H1 (cell line): Measurements from ENCODE around the gene CD4. TPM values are rescaled to one million over a fixed set of nuclear protein-coding genes. Genes with fewer than 3 reads are reported as not detected.

Experiments used
- CTCF ChIA-PET: fragments of 300-600 bp; sonication (Branson Sonifier 250); formaldehyde crosslinking; loops from one replicate; lab custom pipeline; 2021; ENCODE audit not compliant: partially characterized antibody; lab: Charles Lee
- POLR2A ChIA-PET: fragments of 300-600 bp; sonication (Branson Sonifier 250); formaldehyde crosslinking; loops from one replicate; lab custom pipeline; 2021; ENCODE audit warnings: inconsistent platforms; ENCODE audit not compliant: partially characterized antibody; lab: Charles Lee
- DNase-seq, 2 experiments: peaks; one replicate each; pipeline versions ENCODE4 v3.0.0 to v3.0.0-alpha.2; 2010 to 2022; ENCODE audit warnings: low spot score in 2 of 2, low read depth in 1 of 2, mixed read lengths in 1 of 2
- FAIRE-seq: peaks from 2 replicates; lab custom pipeline; 2011; peaks lifted over from hg19 to GRCh38; lab: Jason Lieb, UNC
- H2AFZ ChIP-seq: 2 replicates; pipeline ENCODE4 v1.8.1; 2012; ENCODE audit warnings: low read length, inconsistent platforms
- H2AK5ac ChIP-seq: 2 replicates; pipeline ENCODE4 v1.6.1; 2013; ENCODE audit warnings: low read depth, low read length
- H2BK120ac ChIP-seq: replicated peaks from 2 replicates; pipeline ENCODE3; 2013; ENCODE audit warnings: low read depth, low read length, inconsistent platforms
- H2BK12ac ChIP-seq: 2 replicates; pipeline ENCODE4 v1.6.1; 2013; ENCODE audit warnings: low read depth, low read length
- H2BK15ac ChIP-seq: 2 replicates; pipeline ENCODE4 v1.6.1; 2013; ENCODE audit warnings: low read length
- H2BK20ac ChIP-seq: 2 replicates; pipeline ENCODE4 v1.6.1; 2013; ENCODE audit warnings: low read length
- H2BK5ac ChIP-seq: 2 replicates; pipeline ENCODE4 v1.6.1; 2013; ENCODE audit warnings: low read depth, low read length
- H3K14ac ChIP-seq: 2 replicates; pipeline ENCODE4 v1.6.1; 2013; ENCODE audit warnings: inconsistent platforms; ENCODE audit not compliant: insufficient read length
- H3K18ac ChIP-seq: 2 replicates; pipeline ENCODE4 v1.6.1; 2013; ENCODE audit warnings: low read length; ENCODE audit errors: extremely low read depth
- H3K23ac ChIP-seq: 2 replicates; pipeline ENCODE4 v1.6.1; 2013; ENCODE audit warnings: inconsistent platforms; ENCODE audit not compliant: insufficient read length
- H3K23me2 ChIP-seq: 2 replicates; pipeline ENCODE4 v1.6.1; 2013; ENCODE audit warnings: low read depth, low read length
- H3K27ac ChIP-seq: 2 replicates; pipeline ENCODE4 v1.6.1; 2011; ENCODE audit warnings: low read depth, low read length, inconsistent platforms
- H3K27me3 ChIP-seq, 4 experiments: replicated peaks in 1 of 4; 1 replicate in 1 of 4; 2 replicates in 3 of 4; pipeline versions ENCODE4 v1.6.1 to v1.8.1; 2011 to 2013; ENCODE audit warnings: low read length in 3 of 4, mild to moderate bottlenecking in 3 of 4, inconsistent platforms in 2 of 4, mixed read lengths in 2 of 4, moderate library complexity in 1 of 4; ENCODE audit not compliant: control insufficient read depth in 3 of 4, insufficient read depth in 3 of 4; ENCODE audit errors: extremely low read depth in 1 of 4
- H3K36me3 ChIP-seq, 4 experiments: 2 replicates each; pipeline versions ENCODE4 v1.6.1 to v1.8.1; 2011 to 2013; ENCODE audit warnings: mild to moderate bottlenecking in 4 of 4, low read length in 3 of 4, moderate library complexity in 2 of 4, control low read depth in 1 of 4, inconsistent platforms in 1 of 4; ENCODE audit not compliant: insufficient read depth in 4 of 4, control insufficient read depth in 2 of 4
- H3K4ac ChIP-seq: replicated peaks from 2 replicates; pipeline ENCODE3; 2013; ENCODE audit warnings: low read length, low read depth, mixed read lengths, inconsistent platforms; ENCODE audit not compliant: insufficient read length
- H3K4me1 ChIP-seq, 4 experiments: replicated peaks in 1 of 4; 1 replicate in 1 of 4; 2 replicates in 3 of 4; pipeline versions ENCODE4 v1.6.1 to v1.8.1; 2011 to 2013; ENCODE audit warnings: low read length in 3 of 4, inconsistent platforms in 2 of 4, mixed read lengths in 1 of 4; ENCODE audit not compliant: insufficient read depth in 4 of 4, control insufficient read depth in 3 of 4
- H3K4me2 ChIP-seq, 2 experiments: 2 replicates each; pipeline versions ENCODE4 v1.6.1 to v1.8.1; 2011 to 2013; ENCODE audit warnings: low read depth in 2 of 2, low read length in 2 of 2, control low read depth in 1 of 2, inconsistent platforms in 1 of 2, mild to moderate bottlenecking in 1 of 2; ENCODE audit not compliant: insufficient read depth in 1 of 2
- H3K4me3 ChIP-seq, 4 experiments: fragments of 200-600, 300-600 bp in 1 of 4; sonication (generic), shearing (Covaris generic), sonication (Bioruptor Twin) in 1 of 4; 2 replicates each; pipeline versions ENCODE4 v1.5.1 to v1.8.1; 2011 to 2016; ENCODE audit warnings: low read length in 4 of 4, low read depth in 3 of 4, control low read depth in 2 of 4, inconsistent platforms in 2 of 4, mild to moderate bottlenecking in 2 of 4, mixed read lengths in 1 of 4, moderate library complexity in 1 of 4; ENCODE audit not compliant: insufficient read depth in 2 of 4; ENCODE audit errors: extremely low read depth in 1 of 4
- H3K56ac ChIP-seq: replicated peaks from 2 replicates; pipeline ENCODE3; 2013; ENCODE audit warnings: low read depth, mild to moderate bottlenecking, mixed read lengths, low read length, inconsistent platforms; ENCODE audit not compliant: insufficient read length
- H3K79me1 ChIP-seq: 2 replicates; pipeline ENCODE4 v1.6.1; 2013; ENCODE audit warnings: low read depth, low read length, control low read depth
- H3K79me2 ChIP-seq, 2 experiments: 2 replicates each; pipeline versions ENCODE4 v1.6.1 to v1.8.1; 2012 to 2013; ENCODE audit warnings: low read length in 2 of 2, mild to moderate bottlenecking in 2 of 2, inconsistent platforms in 1 of 2; ENCODE audit not compliant: insufficient read depth in 2 of 2, control insufficient read depth in 1 of 2
- H3K9ac ChIP-seq, 4 experiments: replicated peaks in 1 of 4; 1 replicate in 1 of 4; 2 replicates in 3 of 4; pipeline versions ENCODE4 v1.6.1 to v1.8.1; 2011 to 2013; ENCODE audit warnings: low read depth in 3 of 4, low read length in 3 of 4, control low read depth in 2 of 4, mild to moderate bottlenecking in 2 of 4, moderate library complexity in 2 of 4, inconsistent platforms in 1 of 4; ENCODE audit errors: extremely low read depth in 1 of 4
- H3K9me3 ChIP-seq, 2 experiments: 2 replicates each; pipeline versions ENCODE4 v1.6.1 to v1.8.1; 2012 to 2013; ENCODE audit warnings: mild to moderate bottlenecking in 2 of 2, moderate library complexity in 2 of 2, control low read depth in 1 of 2, inconsistent platforms in 1 of 2, low read depth in 1 of 2, low read length in 1 of 2, mixed read lengths in 1 of 2; ENCODE audit not compliant: insufficient read depth in 2 of 2
- H4K20me1 ChIP-seq, 2 experiments: replicated peaks in 1 of 2; 2 replicates each; pipeline versions ENCODE3 to v1.8.1; 2011 to 2013; ENCODE audit warnings: inconsistent platforms in 2 of 2, low read length in 2 of 2, mild to moderate bottlenecking in 1 of 2; ENCODE audit not compliant: insufficient read depth in 2 of 2, control insufficient read depth in 1 of 2
- H4K5ac ChIP-seq: 2 replicates; pipeline ENCODE4 v1.6.1; 2013; ENCODE audit warnings: low read length, low read depth, mixed read lengths, inconsistent platforms; ENCODE audit not compliant: insufficient read length
- H4K8ac ChIP-seq: 2 replicates; pipeline ENCODE4 v1.8.0; 2013; ENCODE audit warnings: mild to moderate bottlenecking, moderate library complexity, low read length, inconsistent platforms; ENCODE audit not compliant: insufficient read depth; ENCODE audit errors: extremely low read depth
- H4K91ac ChIP-seq: replicated peaks from 2 replicates; pipeline ENCODE3; 2013; ENCODE audit warnings: low read length, mixed read lengths, inconsistent platforms; ENCODE audit not compliant: insufficient read length
- CBX5 ChIP-seq: fragments of 300-800, 300-1000 bp; sonication (generic); IDR thresholded peaks from 2 replicates; pipeline ENCODE4 v1.7.1; 2016; ENCODE audit warnings: antibody characterized with exemption, low read length, low read depth
- CBX8 ChIP-seq: fragments of 300-800, 300-1000 bp; sonication (generic); IDR thresholded peaks from 2 replicates; pipeline ENCODE4 v1.7.1; 2016; ENCODE audit warnings: low read depth, low read length, borderline replicate concordance
- EGR1 ChIP-seq: IDR thresholded peaks from 2 replicates; pipeline ENCODE4 v1.6.1; 2011; ENCODE audit warnings: low read depth, low read length, borderline replicate concordance
- KDM1A ChIP-seq: fragments of 200-600, 300-600 bp; sonication (generic); IDR thresholded peaks from 2 replicates; pipeline ENCODE4 v1.7.1; 2016; ENCODE audit warnings: mild to moderate bottlenecking, low read length, borderline replicate concordance
- KDM4A ChIP-seq: IDR thresholded peaks from one replicate; pipeline ENCODE4 v1.7.1; 2012; ENCODE audit warnings: low read depth, mild to moderate bottlenecking, moderate library complexity, low read length, inconsistent platforms; ENCODE audit not compliant: severe bottlenecking
- NANOG ChIP-seq: IDR thresholded peaks from 2 replicates; pipeline ENCODE4 v1.6.1; 2011; ENCODE audit warnings: low read length, low read depth, mild to moderate bottlenecking, inconsistent platforms; ENCODE audit not compliant: insufficient read depth, poor library complexity, severe bottlenecking
- PHF8 ChIP-seq: fragments of 200-600 bp; sonication (generic); conservative IDR thresholded peaks from 2 replicates; pipeline ENCODE4 v1.7.1; 2012; ENCODE audit warnings: low read depth, mild to moderate bottlenecking, inconsistent platforms, low read length, moderate library complexity
- RBBP5 ChIP-seq: IDR thresholded peaks from 2 replicates; pipeline ENCODE4 v1.7.1; 2012; ENCODE audit warnings: low read depth, mild to moderate bottlenecking, inconsistent platforms, low read length, moderate library complexity, borderline replicate concordance
- RXRA ChIP-seq: IDR thresholded peaks from 2 replicates; pipeline ENCODE4 v1.6.1; 2011; ENCODE audit warnings: low read depth, mild to moderate bottlenecking, low read length, moderate library complexity; ENCODE audit not compliant: insufficient read depth
- SIRT6 ChIP-seq: IDR thresholded peaks from one replicate; pipeline ENCODE4 v1.7.1; 2012; ENCODE audit warnings: low read length, inconsistent platforms
- TBP ChIP-seq: IDR thresholded peaks from 2 replicates; pipeline ENCODE4 v1.6.1; 2011; ENCODE audit warnings: low read depth, low read length, improper control_type of control experiment
- TCF12 ChIP-seq: IDR thresholded peaks from 2 replicates; pipeline ENCODE4 v1.6.1; 2011; ENCODE audit warnings: low read depth, mild to moderate bottlenecking, low read length
- YY1 ChIP-seq: IDR thresholded peaks from 2 replicates; pipeline ENCODE4 v1.6.1; 2011; ENCODE audit warnings: low read depth, mild to moderate bottlenecking, low read length
- WGBS, 2 experiments: shearing (Covaris generic) in 1 of 2; methylation state at CpG; one replicate each; pipeline versions ENCODE4 v1.1.6 to v1.1.7; 2013 to 2015; ENCODE audit warnings: low lambda C conversion rate in 2 of 2, mixed read lengths in 2 of 2, inconsistent platforms in 1 of 2, low coverage in 1 of 2, missing lambda C conversion rate in 1 of 2; ENCODE audit not compliant: insufficient replicate concordance in 2 of 2, insufficient coverage in 1 of 2, insufficient read length in 1 of 2; ENCODE audit errors: extremely low coverage in 1 of 2, missing lambda C conversion rate in 1 of 2; 5-methylcytosine and 5-hydroxymethylcytosine counted together
- polyA plus RNA-seq, 7 experiments: library from polyadenylated mRNA; depleted of rRNA in 3 of 7; stranded (reverse) in 5 of 7; unstranded in 2 of 7; fragments of >200 nt in 5 of 7; fragments of 200-250 nt in 2 of 7; gene quantifications; 1 replicate in 5 of 7; 2 replicates in 1 of 7; 4 replicates in 1 of 7; pipeline versions ENCODE4 v1.2.1 to v1.2.3, GENCODE V29; 2011 to 2013; ENCODE audit warnings: missing spikeins in 2 of 7, mixed read lengths in 2 of 7
- total RNA-seq: library from RNA; stranded (reverse); fragmentation: NEBNext Ultra II Directional; extraction: Animal tissue kit (Norgen Biotek cat#: 25700); gene quantifications from 2 replicates; pipeline ENCODE4 v1.2.1, GENCODE V29; 2021

The CD4 gene
- total and polyA plus RNA-seq, 2 of the 8 experiments (the other 6 are each of a cell fraction or from before 2014, with no cell fraction given): 3.4 to 5.1 TPM

DNA sequence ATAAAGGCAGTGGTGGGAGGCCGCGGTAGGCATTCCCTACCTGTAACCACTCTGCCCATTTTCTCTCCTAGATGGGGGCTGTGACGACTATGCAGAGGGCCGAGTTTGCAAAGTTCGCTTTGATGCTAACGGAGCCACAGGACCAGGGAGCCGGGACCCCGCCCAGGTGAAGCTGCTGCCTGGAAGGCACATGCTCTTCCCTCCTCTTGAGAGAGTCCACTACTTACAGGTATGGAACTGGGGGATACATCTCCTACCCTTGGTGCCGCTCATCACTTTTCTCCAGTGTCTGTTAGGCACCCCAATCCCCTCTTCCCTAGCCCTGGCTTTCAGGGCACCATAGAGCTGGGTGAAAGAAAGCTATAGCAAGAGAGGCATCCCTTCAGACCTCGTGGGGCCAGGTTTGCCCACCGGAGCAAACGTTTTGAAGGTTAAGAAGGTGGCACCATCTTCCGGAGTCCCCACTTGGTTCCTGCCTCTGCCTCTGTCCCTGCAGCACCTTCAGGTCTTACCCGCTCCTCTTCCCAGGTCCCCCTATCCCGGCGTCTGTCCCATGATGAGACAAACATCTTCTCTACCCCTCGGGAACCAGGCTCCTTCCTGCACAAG, 36.9 kb downstream of the CD4 start:
- H3K79me2 ChIP-seq: peaks cover 0 to 9% of the 10 kb centered on the region in 2 experiments; a peak in 1 of 4 replicates
- FAIRE-seq (no peak), DNase-seq (no peak)
- peaks cover 24% of the 10 kb centered on the region for H3K23me2 ChIP-seq
- H3K4me2 ChIP-seq: no peak overlapping the region; a peak in 1 of 4 replicates
- H4K20me1 ChIP-seq: peaks cover 0 to 7% of the 10 kb centered on the region in 2 experiments
- no peaks in the 10 kb centered on the region for H3K9me3 ChIP-seq
- H3K18ac ChIP-seq: no peak overlapping the region
- no peak overlapping the region for H4K91ac ChIP-seq
- peaks cover 0 to 12% (median 8%) of the 10 kb centered on the region in 4 experiments; a peak in 5 of 7 replicates for H3K27me3 ChIP-seq
- 0 out of 2 replicates have a peak overlapping the region, but pooled peaks have one; percentile 3 for H2BK15ac ChIP-seq
- no peak overlapping the region for H2AK5ac ChIP-seq
- H2AFZ ChIP-seq: no peak overlapping the region
- 78% methylated on average over 17 of the region's 17 CpGs; no CpG with 5 or more reads in 1 of the 2 experiments for whole genome bisulfite sequencing, 2 experiments
- no peak overlapping the region; the same call in 1 of the 2 replicates for H4K8ac ChIP-seq
- H2BK20ac ChIP-seq: no peak overlapping the region
- H2BK5ac ChIP-seq: no peak overlapping the region
- H3K4me1 ChIP-seq: peaks cover 4 to 40% (median 26%) of the 10 kb centered on the region in 4 experiments
- no peak overlapping the region for H4K5ac ChIP-seq
- no peak overlapping the region for H3K14ac ChIP-seq
- POLR2A ChIA-PET: interaction anchor here (0.7 to 27.1 kb wide), 7 partner anchors 12 to 211 kb away, joined by 3 to 388 read pairs (median 45); partner anchors contain the start of genes CDCA3, GNB3, MLF2 and PTMS
- H3K79me1 ChIP-seq: peaks cover 4% of the 10 kb centered on the region
- H2BK12ac ChIP-seq: no peak overlapping the region
- H3K27ac ChIP-seq: no peak overlapping the region
- no peak overlapping the region for H2BK120ac ChIP-seq
- H3K4me3 ChIP-seq: no peak overlapping the region
- CTCF ChIA-PET: interaction anchor here (0.6 to 23.7 kb wide), 24 partner anchors 9 to 275 kb away, joined by 3 to 532 read pairs (median 10); partner anchors contain the start of genes CD4, CDCA3, COPS7A and GNB3
- H3K23ac ChIP-seq: no peak overlapping the region
- no peak overlapping the region for H3K56ac ChIP-seq
- H3K4ac ChIP-seq: no peak overlapping the region
- peaks cover 0 to 8% (median 6%) of the 10 kb centered on the region in 4 experiments; a peak in 3 of 8 replicates for H3K36me3 ChIP-seq
- no peak overlapping the region for H3K9ac ChIP-seq
- no peak for TF ChIP-seq PHF8
- TF ChIP-seq SIRT6: no peak
- TF ChIP-seq TCF12: no peak
- no peak for TF ChIP-seq RXRA
- no peak for TF ChIP-seq KDM1A
- no peak for TF ChIP-seq CBX8
- TF ChIP-seq KDM4A: no peak
- TF ChIP-seq NANOG: no peak
- TF ChIP-seq TBP: no peak
- no peak for TF ChIP-seq YY1
- no peak for TF ChIP-seq CBX5
- TF ChIP-seq RBBP5: no peak
- no peak for TF ChIP-seq EGR1
